GM23248 (cell line): ENCODE data around the gene BATF.

Experiments used
- EZH2 ChIP-seq: fragments of 200-600 bp; sonication (generic); IDR thresholded peaks from 2 replicates; pipeline ENCODE4 v1.6.1; 2018; ENCODE audit warnings: antibody characterized with exemption, mild to moderate bottlenecking; ENCODE audit not compliant: insufficient read depth, poor library complexity, severe bottlenecking
- EZH2phosphoT487 ChIP-seq: fragments of 200-600 bp; sonication (generic); IDR thresholded peaks from 2 replicates; pipeline ENCODE4 v1.6.1; 2018; ENCODE audit warnings: antibody characterized with exemption, moderate library complexity, mild to moderate bottlenecking, low read depth; ENCODE audit not compliant: insufficient read depth

- no peak for TF ChIP-seq EZH2
- no peak for TF ChIP-seq EZH2phosphoT487
Measured at GRCh38 chr14:75578786-75579337, 56.6 kb downstream of the BATF start.
